Activated naive CD8-positive, alpha-beta T cell treated with anti-CD3 and anti-CD28 coated beads for 36 hours (primary cell): ENCODE results near the gene KBTBD7. TPM values are rescaled to one million over a fixed set of nuclear protein-coding genes. Genes with fewer than 3 reads are reported as not detected.
"Not testable (repeated sequence)": the region's sequence is repeated elsewhere in the genome, so short reads cannot be mapped to it uniquely, and the experiment has no call there.

Experiments
- DNase-seq: peaks from one replicate; pipeline ENCODE4 v3.0.0; 2021
- H3K27ac Mint-ChIP-seq: one replicate; pipeline ENCODE4 v1.8.0; 2022; ENCODE audit warnings: mild to moderate bottlenecking, moderate library complexity, mixed read lengths
- H3K27me3 Mint-ChIP-seq: one replicate; pipeline ENCODE4 v1.8.0; 2022; ENCODE audit warnings: mild to moderate bottlenecking, mixed read lengths
- H3K36me3 Mint-ChIP-seq: one replicate; pipeline ENCODE4 v1.8.0; 2021; ENCODE audit warnings: mild to moderate bottlenecking, mixed read lengths
- H3K4me1 Mint-ChIP-seq: one replicate; pipeline ENCODE4 v1.8.0; 2021; ENCODE audit warnings: mixed read lengths
- H3K4me3 Mint-ChIP-seq: one replicate; pipeline ENCODE4 v1.8.0; 2022; ENCODE audit warnings: mild to moderate bottlenecking, moderate library complexity, mixed read lengths
- H3K9me3 Mint-ChIP-seq: one replicate; pipeline ENCODE4 v1.8.0; 2022; ENCODE audit warnings: mixed read lengths
- total RNA-seq, 2 experiments: library from RNA; stranded (reverse); gene quantifications; one replicate each; pipeline ENCODE4 v1.2.3, GENCODE V29; 2021

The KBTBD7 gene
- total RNA-seq, 2 experiments from 2014 or later, result 2.8 to 3.0 TPM

DNA sequence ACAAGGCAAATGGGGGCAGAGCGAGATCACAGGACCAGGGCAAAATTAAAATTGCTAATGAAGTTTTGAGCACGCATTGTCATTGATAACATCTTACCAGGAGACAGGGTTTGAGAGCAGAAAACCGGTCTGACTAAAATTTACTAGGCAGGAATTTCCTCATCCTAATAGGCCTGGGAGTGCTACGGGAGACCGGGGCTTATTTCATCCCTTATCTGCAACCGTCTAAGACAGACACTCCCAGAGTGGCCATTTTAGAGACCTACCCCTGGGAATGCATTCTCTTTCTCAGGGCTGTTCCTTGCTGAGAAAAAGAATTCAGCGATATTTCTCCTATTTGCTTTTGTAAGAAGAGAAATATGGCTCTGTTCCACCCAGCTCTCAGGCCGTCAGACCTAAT, 18.8 kb downstream of the KBTBD7 start:
- H3K27ac Mint-ChIP-seq, H3K27me3 Mint-ChIP-seq, H3K4me3 Mint-ChIP-seq, DNase-seq: not testable (repeated sequence)
- H3K4me1 Mint-ChIP-seq, result peaks cover 23% of the 10 kb centered on the region
- H3K36me3 Mint-ChIP-seq, result peaks cover 23% of the 10 kb centered on the region
- peaks cover 20% of the 10 kb centered on the region for H3K9me3 Mint-ChIP-seq

DNA sequence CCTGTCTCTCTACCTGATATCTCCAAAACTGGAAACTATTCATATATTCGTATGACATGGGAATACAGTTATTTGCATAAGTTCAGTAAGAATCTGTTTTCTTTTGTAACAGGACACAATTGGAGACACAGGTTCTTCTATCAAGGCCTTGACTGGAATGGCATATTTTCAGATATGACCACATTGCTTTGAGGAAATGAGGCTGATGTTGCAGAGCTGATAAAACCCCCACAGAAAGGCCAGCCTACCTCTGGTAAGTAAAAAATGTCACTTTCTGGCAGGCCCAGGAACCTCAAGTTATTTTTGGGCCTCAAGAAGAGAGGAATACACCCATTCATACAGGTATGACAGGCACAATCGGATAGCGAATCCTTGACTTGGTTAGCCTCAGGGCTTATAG, 32.2 kb downstream of the KBTBD7 start:
- Mint-ChIP-seq H3K27ac (no peak overlapping the region), H3K4me1 (peaks cover 8% of the 10 kb centered on the region), H3K36me3 (peaks cover 8% of the 10 kb centered on the region), H3K9me3 (peaks cover 3% of the 10 kb centered on the region), H3K27me3 (no peaks in the 10 kb centered on the region), H3K4me3 (no peak overlapping the region)
- no peak for DNase-seq

DNA sequence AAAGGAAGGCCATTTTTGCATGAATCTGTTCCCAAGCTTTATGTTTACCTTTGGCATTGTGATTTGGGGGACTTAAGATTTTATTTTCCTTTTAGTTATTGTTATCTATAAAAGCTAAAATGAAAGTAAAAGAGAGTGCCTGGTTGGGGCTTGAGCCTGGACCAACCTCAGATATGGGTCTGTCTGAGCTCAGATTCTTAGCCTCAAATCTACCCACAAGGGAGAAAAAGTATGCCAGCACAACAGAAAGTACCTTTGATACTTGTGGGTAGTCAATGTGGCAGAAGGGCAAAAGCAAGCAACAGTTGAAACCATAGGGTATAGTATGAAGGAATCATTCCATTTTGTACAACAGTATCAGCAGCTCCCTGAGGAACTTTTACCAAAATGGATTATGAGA, 35.2 kb downstream of the KBTBD7 start:
- Mint-ChIP-seq H3K27me3 (no peaks in the 10 kb centered on the region), H3K36me3 (peaks cover 6% of the 10 kb centered on the region), H3K4me3 (no peak overlapping the region), H3K4me1 (peaks cover 8% of the 10 kb centered on the region), H3K9me3 (peaks cover 3% of the 10 kb centered on the region), H3K27ac (no peak overlapping the region)
- DNase-seq, result no peak

DNA sequence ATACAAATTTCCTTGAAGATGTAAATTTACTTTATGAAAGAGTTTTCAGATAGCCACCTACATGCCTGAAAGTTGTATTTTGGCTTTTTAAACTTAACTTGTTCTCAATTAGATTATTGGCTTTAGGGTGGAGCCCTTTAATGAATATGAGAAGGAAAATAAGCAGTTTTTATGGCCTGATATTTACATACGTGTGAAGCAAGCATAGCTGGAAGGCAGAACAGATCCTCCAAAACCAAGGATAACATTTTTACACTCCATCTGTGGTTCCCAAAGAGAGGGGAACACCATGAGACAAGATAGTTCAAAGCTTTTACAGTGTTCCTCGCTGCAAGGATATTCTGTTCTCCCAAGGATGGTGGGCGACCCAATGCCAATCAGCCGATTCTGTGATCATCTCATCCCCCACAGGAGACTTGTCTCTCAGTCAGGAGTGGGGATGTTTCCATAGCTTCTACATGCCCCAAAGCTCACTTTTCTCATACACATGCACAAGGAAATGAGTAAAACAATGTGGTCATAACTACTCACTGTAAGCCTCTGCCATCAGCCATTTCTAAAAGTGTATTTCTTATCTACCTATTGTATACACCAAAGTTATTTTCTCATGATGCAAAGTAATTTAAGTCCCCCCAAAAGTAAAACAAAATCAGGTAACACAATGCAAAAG, 37.2 kb downstream of the KBTBD7 start:
- Mint-ChIP-seq H3K4me3 (no peak overlapping the region), H3K9me3 (peaks cover 4% of the 10 kb centered on the region), H3K36me3 (peaks cover 6% of the 10 kb centered on the region), H3K4me1 (peaks cover 8% of the 10 kb centered on the region), H3K27me3 (no peaks in the 10 kb centered on the region), H3K27ac (no peak overlapping the region)
- DNase-seq, result no peak

DNA sequence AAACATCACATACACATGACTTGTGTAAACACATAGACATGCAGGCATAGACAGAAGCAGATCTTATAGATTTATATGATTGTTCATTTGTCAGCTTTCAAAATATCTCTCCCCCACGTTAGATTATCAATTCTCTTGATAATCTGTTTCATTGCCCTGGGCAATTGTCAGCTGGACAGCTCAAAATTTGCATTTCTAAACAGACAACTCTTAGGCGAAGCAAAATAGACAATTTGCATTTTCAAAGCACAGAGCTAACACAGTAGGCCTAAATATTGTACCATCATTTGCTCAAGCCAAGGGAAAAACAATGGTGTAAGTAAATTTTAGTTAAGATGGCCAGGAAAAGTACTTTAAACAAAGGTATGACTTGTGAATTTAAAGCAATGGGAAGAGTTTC, 37.7 kb downstream of the KBTBD7 start:
- no peak for DNase-seq
- Mint-ChIP-seq H3K36me3 (peaks cover 11% of the 10 kb centered on the region), H3K27me3 (no peaks in the 10 kb centered on the region), H3K9me3 (peaks cover 9% of the 10 kb centered on the region), H3K4me1 (peaks cover 8% of the 10 kb centered on the region), H3K4me3 (no peak overlapping the region), H3K27ac (no peak overlapping the region)

DNA sequence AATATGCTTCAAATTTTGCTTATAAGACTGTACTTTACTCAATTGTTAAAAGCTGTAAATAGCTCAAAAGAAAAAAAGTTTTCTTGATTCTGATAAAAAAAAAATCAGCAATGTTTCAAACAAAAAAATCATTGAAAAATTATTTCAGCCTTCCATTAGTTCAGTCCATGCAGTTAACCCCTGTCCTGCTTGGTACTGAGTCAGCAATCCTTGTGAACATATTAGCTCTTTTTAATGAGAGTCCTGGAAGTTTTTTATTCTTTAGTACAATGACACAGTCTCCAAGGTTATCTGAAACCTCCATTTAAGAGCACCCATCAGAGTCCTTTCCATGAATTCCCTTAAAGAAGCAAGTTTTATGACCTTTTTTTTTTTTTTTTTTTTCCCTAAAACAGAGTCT, 40.3 kb downstream of the KBTBD7 start:
- H3K36me3 Mint-ChIP-seq, result peaks cover 37% of the 10 kb centered on the region
- no peaks in the 10 kb centered on the region for H3K27me3 Mint-ChIP-seq
- peaks cover 33% of the 10 kb centered on the region for H3K9me3 Mint-ChIP-seq
- no peak overlapping the region for H3K4me3 Mint-ChIP-seq
- DNase-seq, result no peak
- peaks cover 4% of the 10 kb centered on the region for H3K4me1 Mint-ChIP-seq
- H3K27ac Mint-ChIP-seq, result no peak overlapping the region

DNA sequence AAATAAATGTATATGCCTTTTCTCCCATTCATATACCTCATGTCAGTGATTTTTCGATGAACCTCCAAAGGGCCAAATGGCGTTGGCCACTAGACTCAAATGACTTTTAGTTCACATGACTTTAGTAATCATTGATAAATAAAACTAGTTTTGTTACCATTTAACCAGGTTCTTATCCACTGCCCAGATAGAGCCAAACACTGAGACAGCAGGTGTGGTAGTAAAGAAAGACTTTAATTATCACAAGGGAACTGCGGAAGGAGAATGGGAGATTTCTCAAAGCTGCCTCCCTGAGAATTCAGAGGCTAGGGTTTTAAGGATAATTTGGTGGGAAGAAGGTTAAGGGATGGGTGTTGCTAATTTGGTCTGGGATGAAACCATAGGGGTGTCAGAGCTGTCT, 42.4 kb downstream of the KBTBD7 start:
- H3K4me1 Mint-ChIP-seq, result no peaks in the 10 kb centered on the region
- no peak overlapping the region for H3K4me3 Mint-ChIP-seq
- no peak for DNase-seq
- no peaks in the 10 kb centered on the region for H3K27me3 Mint-ChIP-seq
- no peak overlapping the region for H3K27ac Mint-ChIP-seq
- peaks cover 54% of the 10 kb centered on the region for H3K36me3 Mint-ChIP-seq
- peaks cover 49% of the 10 kb centered on the region for H3K9me3 Mint-ChIP-seq

DNA sequence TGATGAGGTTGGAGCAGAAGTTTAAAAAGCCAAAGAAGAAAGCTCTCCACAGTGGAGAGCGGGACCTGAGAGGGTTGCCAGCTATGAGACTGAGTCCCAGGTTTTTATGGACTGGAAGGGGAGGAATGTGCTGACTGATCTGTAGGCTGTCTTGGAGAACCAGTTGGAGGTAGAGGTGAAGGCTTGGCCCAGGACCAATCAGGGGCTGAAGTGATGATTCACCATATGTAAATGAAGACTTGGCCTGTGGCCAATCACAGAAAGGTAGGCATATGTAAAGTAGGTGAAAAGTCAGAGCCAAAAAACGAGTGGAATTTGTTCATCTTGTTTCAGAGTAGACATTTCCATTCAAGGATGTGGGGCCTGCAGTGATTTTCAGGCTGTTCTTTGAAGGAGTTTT, 44.3 kb downstream of the KBTBD7 start:
- Mint-ChIP-seq H3K4me1 (no peaks in the 10 kb centered on the region), H3K36me3 (peaks cover 65% of the 10 kb centered on the region), H3K27me3 (no peaks in the 10 kb centered on the region), H3K27ac (no peak overlapping the region), H3K4me3 (no peak overlapping the region), H3K9me3 (peaks cover 57% of the 10 kb centered on the region)
- no peak for DNase-seq

DNA sequence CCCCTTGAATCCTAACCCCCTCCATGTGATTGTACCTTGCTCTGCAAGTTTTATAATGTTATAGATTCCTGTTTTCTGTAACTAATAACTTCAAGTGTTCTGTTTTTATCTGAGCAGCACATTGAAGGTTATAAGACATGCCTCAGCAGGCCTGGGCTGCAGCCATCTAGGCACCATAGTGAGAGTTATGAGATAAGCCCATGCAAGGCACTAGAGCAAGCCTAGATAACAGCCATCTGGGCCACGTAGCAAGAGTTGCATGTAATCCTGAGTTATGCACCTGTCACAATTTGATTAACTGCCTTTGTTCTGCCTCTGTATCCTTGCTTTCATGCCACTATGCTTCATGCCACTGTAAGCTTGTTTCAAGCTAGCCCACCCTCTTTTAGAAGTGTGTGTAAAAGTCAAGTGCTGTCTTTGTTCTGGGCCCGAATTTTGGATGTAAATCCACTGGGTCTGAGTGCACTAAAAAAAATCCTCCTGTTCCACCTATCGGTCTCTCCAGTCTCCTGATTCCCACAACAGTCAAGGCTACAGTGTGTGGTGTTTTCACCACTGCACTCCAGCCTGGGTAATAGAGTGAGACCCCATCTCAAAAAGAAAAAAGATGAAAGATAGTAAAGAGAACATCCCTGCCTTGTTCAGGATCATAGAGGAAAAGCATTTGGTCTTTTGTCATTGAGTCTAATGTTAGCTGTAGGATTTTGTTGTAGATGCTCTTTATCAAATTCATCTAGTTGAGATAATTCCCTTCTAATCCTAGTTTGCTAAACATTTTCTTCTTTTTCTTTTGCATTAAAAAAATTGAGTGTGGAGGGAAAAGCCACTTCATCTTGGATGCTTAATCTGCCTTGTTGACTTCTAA, 45.7 kb downstream of the KBTBD7 start:
- Mint-ChIP-seq H3K27me3 (no peaks in the 10 kb centered on the region), H3K27ac (no peak overlapping the region), H3K36me3 (peaks cover 63% of the 10 kb centered on the region), H3K9me3 (peaks cover 57% of the 10 kb centered on the region), H3K4me3 (no peak overlapping the region), H3K4me1 (no peaks in the 10 kb centered on the region)
- DNase-seq, result no peak

DNA sequence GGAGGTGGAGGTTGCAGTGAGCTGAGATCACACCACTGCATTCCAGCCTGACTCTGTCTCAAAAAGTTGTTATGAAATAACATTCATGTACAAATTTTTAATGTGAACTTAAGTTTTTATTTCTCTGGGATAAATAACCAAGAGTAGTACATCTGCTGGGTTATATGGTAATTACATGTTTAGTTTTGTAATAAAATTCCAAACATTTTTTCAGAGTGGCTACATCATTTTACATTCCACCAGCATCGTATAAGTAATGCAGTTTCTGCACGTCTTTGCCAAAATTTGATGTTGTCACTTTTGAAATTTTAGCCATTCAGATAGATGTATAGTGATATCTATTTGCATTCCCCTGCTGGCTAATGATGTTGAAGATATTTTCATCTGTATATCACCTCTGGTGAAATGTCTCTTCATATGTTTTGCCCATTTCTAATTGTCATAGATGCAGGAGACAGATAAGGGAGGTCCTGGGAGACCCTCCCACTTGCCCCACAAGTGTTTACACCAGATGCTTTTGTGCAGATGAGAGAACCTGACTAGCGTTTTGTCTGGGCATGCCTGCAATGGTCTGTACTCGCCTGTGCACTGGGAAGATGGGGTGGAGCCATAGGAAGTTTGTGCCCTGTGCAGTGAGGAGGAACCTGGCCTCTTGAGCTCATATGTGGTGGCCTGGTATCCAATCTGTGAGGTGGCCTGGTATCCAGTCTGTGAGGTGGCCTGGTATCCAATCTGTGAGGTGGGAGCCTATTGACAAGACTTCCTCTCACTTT, 49.0 kb downstream of the KBTBD7 start:
- no peak for DNase-seq
- no peaks in the 10 kb centered on the region for H3K27me3 Mint-ChIP-seq
- peaks cover 41% of the 10 kb centered on the region for H3K36me3 Mint-ChIP-seq
- no peak overlapping the region for H3K27ac Mint-ChIP-seq
- H3K4me3 Mint-ChIP-seq, result no peak overlapping the region
- H3K9me3 Mint-ChIP-seq, result peaks cover 36% of the 10 kb centered on the region
- H3K4me1 Mint-ChIP-seq, result peaks cover 3% of the 10 kb centered on the region

DNA sequence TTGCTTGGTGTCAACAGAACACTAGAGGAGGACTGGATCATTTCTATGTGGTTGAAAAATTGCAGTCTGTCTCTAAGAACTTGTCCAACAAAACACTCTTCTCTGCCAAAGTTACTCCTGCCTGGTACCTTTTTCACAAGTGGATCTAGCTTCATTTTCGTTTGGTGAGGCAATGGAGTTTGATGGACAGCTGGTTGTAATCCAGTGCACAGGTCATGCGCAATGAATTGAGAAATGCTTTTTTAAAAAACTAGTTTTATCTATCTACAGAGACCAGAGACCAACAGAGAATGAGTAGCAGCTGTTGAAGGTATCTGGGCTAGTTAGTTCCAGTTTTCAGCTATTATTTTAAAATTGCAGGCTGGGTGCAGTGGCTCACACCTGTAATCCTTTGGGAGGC, 49.8 kb downstream of the KBTBD7 start:
- peaks cover 29% of the 10 kb centered on the region for H3K9me3 Mint-ChIP-seq
- H3K4me3 Mint-ChIP-seq, result no peak overlapping the region
- no peaks in the 10 kb centered on the region for H3K27me3 Mint-ChIP-seq
- H3K36me3 Mint-ChIP-seq, result peaks cover 33% of the 10 kb centered on the region
- no peak overlapping the region for H3K27ac Mint-ChIP-seq
- peaks cover 6% of the 10 kb centered on the region for H3K4me1 Mint-ChIP-seq
- no peak for DNase-seq

Other genes with a start within 250 kb of the KBTBD7 start
- 10 to 100 TPM; 93.3 to 97.9 TPM for gene ELF1, start 175.3 kb downstream of the KBTBD7 start, total RNA-seq
- 10 to 100 TPM; 15.9 to 16.7 TPM for gene WBP4, start 133.1 kb downstream of the KBTBD7 start, total RNA-seq
- 1 to 10 TPM; 5.4 to 5.8 TPM for gene KBTBD6, start 61.8 kb downstream of the KBTBD7 start, total RNA-seq
- 10 to 100 TPM; 18.8 to 19.7 TPM for gene MTRF1, start 69.0 kb upstream of the KBTBD7 start, total RNA-seq
- 10 to 100 TPM; 29.1 to 33.5 TPM for gene NAA16, start 116.7 kb upstream of the KBTBD7 start, total RNA-seq